Pancreas (tissue), 10 donors: ENCODE results near the gene MYLK. TPM values are rescaled to one million over a fixed set of nuclear protein-coding genes. Genes with fewer than 3 reads are reported as not detected.
"Not testable (repeated sequence)": the region's sequence is repeated elsewhere in the genome, so short reads cannot be mapped to it uniquely, and the experiment has no call there.

Experiments
- ATAC-seq, 4 donors: fragments of 200-7000 bp; cut with Tn5 transposase; one replicate each; pipeline versions ENCODE4 v1.8.0 to v1.9.1; 2020; ENCODE audit warnings: mild to moderate bottlenecking in 4 of 4, moderate library complexity in 4 of 4
- DNase-seq, 6 donors: peaks; one replicate each; pipeline ENCODE4 v3.0.0-alpha.2; 2020
- FAIRE-seq: peaks from 2 replicates; lab custom pipeline; 2012; peaks lifted over from hg19 to GRCh38; lab: Jason Lieb, UNC
- H3K27ac ChIP-seq, 4 donors: fragments of 200-600 bp; sonication (generic); 1 replicate in 3 of 4; 2 replicates in 1 of 4; pipeline versions ENCODE4 v1.5.0 to v1.8.0; 2020
- H3K27me3 ChIP-seq, 4 donors: fragments of 200-600 bp; one replicate each; pipeline ENCODE4 v1.8.0; 2021
- H3K36me3 ChIP-seq, 3 donors: fragments of 200-600 bp; sonication (generic) in 1 of 3; one replicate each; pipeline versions ENCODE4 v1.5.0 to v1.8.0; 2020 to 2021
- H3K4me1 ChIP-seq, 3 donors: fragments of 200-600 bp; one replicate each; pipeline ENCODE4 v1.8.0; 2021
- H3K4me3 ChIP-seq, 4 donors: fragments of 200-600 bp; sonication (generic) in 2 of 4; one replicate each; pipeline versions ENCODE4 v1.5.0 to v1.8.0; 2020 to 2021
- H3K9me3 ChIP-seq, 4 donors: fragments of 200-600 bp; one replicate each; pipeline ENCODE4 v1.8.0; 2021
- WGBS, 2 donors: extraction: QIAGEN DNeasy Blood & Tissue Kit; methylation state at CpG; one replicate each; pipeline ENCODE4 v1.1.7; 2013; 5-methylcytosine and 5-hydroxymethylcytosine counted together
- intact Hi-C, 3 donors: fragments of 100-400 bp; cut with DNase I; formaldehyde crosslinking; loops; one replicate each; pipeline versions ENCODE4 v1.11.1 to v1.14.2; 2022
- polyA plus RNA-seq, 2 donors: library from polyadenylated mRNA; stranded (reverse); fragments of 200-250 nt; gene quantifications; one replicate each; pipeline ENCODE4 v1.2.3, GENCODE V29; 2013
- total RNA-seq, 6 donors: library from RNA; stranded (reverse); fragmentation: NEBNext Ultra II Directional in 4 of 6; extraction: Animal tissue kit (Norgen Biotek cat#: 25700) in 4 of 6; gene quantifications; one replicate each; pipeline versions ENCODE4 v1.2.1 to v1.2.4, GENCODE V29; 2021 to 2023
- TF ChIP-seq, protein P1 (sequence below), 4 donors: fragments of 200-600 bp; sonication (generic) in 3 of 4; IDR thresholded peaks; one replicate each; pipeline versions ENCODE4 v1.5.0 to v1.8.0; 2021; ENCODE audit warnings: antibody characterized with exemption in 4 of 4
- donor health status: healthy with polysubstance abuse.
- donor health status: DM: no; HTN: no; CAD: no; lungs with moderate emphysema.
- donor health status: DM: no; HTN: no; CAD: no.
- donor health status: control.
- donor health status: control.
- donor health status: Bipolar disorder and iron deficiency.
- donor health status: DM: yes; HTN: yes; CAD: no.
- donor health status: DM: no; HTN: no; CAD: no.
- donor health status: DM: no; HTN: no; CAD: no.
- donor health status: DM: yes; HTN: yes; CAD: no.

Gene MYLK
- total and polyA plus RNA-seq, 8 donors, result 3.1 to 12.0 (median 6.7) TPM

- H3K27me3 ChIP-seq, result no peaks in the 10 kb centered on the region
- no peak for FAIRE-seq
- intact Hi-C loops, result no loop called here
- WGBS, 2 donors, result 81 to 87% methylated on average over 2 of the region's 2 CpGs
- H3K36me3 ChIP-seq, result no peaks in the 10 kb centered on the region
- ATAC-seq, result no peak
- no peaks in the 10 kb centered on the region for H3K4me1 ChIP-seq
- no peaks in the 10 kb centered on the region for H3K9me3 ChIP-seq
- no peak overlapping the region for H3K27ac ChIP-seq
- TF ChIP-seq, protein P1, sequence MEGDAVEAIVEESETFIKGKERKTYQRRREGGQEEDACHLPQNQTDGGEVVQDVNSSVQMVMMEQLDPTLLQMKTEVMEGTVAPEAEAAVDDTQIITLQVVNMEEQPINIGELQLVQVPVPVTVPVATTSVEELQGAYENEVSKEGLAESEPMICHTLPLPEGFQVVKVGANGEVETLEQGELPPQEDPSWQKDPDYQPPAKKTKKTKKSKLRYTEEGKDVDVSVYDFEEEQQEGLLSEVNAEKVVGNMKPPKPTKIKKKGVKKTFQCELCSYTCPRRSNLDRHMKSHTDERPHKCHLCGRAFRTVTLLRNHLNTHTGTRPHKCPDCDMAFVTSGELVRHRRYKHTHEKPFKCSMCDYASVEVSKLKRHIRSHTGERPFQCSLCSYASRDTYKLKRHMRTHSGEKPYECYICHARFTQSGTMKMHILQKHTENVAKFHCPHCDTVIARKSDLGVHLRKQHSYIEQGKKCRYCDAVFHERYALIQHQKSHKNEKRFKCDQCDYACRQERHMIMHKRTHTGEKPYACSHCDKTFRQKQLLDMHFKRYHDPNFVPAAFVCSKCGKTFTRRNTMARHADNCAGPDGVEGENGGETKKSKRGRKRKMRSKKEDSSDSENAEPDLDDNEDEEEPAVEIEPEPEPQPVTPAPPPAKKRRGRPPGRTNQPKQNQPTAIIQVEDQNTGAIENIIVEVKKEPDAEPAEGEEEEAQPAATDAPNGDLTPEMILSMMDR (IDR thresholded peaks at IDR 0.05), result no peak
- no peak for DNase-seq
- H3K4me3 ChIP-seq, result no peak overlapping the region
These were observed 145.0 kb downstream of the MYLK start for GRCh38 chr3:123739106-123739505.

DNA sequence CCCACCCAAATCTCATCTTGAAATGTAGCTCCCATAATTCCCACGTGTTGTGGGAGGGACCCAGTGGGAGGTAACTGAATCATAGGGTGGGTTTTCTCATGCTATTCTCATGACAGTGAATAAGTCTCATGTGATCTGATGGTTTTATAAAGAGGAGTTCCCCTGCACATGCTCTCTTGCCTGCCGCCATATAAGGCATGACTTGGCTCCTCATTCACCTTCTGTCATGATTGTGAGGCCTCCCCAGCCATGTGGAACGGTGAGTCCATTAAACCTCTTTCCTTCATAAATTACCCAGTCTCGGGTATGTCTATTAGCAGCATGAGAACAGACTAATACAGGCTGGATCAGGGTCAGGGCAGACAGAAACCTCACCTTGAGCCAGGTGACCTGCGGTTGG is 145.6 kb downstream of the MYLK start:
- ATAC-seq, H3K4me1 ChIP-seq, H3K36me3 ChIP-seq, intact Hi-C loops, H3K9me3 ChIP-seq, H3K27me3 ChIP-seq, H3K4me3 ChIP-seq, DNase-seq, H3K27ac ChIP-seq, FAIRE-seq: not testable (repeated sequence)
- 86 to 90% methylated on average over 5 of the region's 5 CpGs for WGBS, 2 donors

- FAIRE-seq (no peak), DNase-seq (no peak), ATAC-seq (peak in 1 of 4 donors; percentile 23)
- intact Hi-C loops, result no loop called here
- TF ChIP-seq, protein P1 (IDR thresholded peaks at IDR 0.05), result no peak
- no peaks in the 10 kb centered on the region for H3K36me3 ChIP-seq
- H3K9me3 ChIP-seq, result no peaks in the 10 kb centered on the region
- H3K4me1 ChIP-seq, result no peaks in the 10 kb centered on the region
- WGBS, 2 donors, result 84 to 86% methylated on average over 14 of the region's 14 CpGs
- H3K4me3 ChIP-seq, result no peak overlapping the region
- H3K27me3 ChIP-seq, result no peaks in the 10 kb centered on the region
- H3K27ac ChIP-seq, result no peak overlapping the region
These were observed 147.0 kb downstream of the MYLK start for GRCh38 chr3:123737168-123737567.

- Histone ChIP-seq H3K4me3 (no peak overlapping the region), H3K4me1 (no peaks in the 10 kb centered on the region), H3K9me3 (no peaks in the 10 kb centered on the region), H3K27ac (no peak overlapping the region), H3K36me3 (no peaks in the 10 kb centered on the region), H3K27me3 (no peaks in the 10 kb centered on the region)
- FAIRE-seq (no peak), ATAC-seq (no peak), DNase-seq (no peak)
- TF ChIP-seq, protein P1 (IDR thresholded peaks at IDR 0.05), result no peak
- intact Hi-C loops, result no loop called here
- 60 to 61% methylated on average over 2 of the region's 2 CpGs for WGBS, 2 donors
These were observed 148.7 kb downstream of the MYLK start for GRCh38 chr3:123735456-123735855.

DNA sequence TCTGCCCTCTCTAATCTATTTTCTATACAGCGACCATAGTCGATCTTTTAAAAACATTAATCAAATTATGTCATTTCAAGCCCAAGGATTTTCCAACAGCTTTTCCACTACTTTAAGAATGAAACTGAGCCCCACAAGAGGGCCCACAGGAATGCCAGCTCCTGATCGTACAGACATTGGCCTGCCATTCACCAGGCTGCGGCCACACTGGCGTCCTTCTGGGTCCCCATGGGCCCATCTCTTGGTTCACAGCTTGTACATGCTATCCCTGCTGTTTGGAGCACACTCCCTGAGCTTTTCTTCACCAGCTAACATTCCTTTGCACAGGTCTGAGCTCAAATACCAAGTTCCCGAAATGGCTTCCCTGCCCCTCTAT is 149.6 kb downstream of the MYLK start:
- no peak for DNase-seq
- no peak for FAIRE-seq
- Histone ChIP-seq H3K4me3 (no peak overlapping the region), H3K27me3 (no peaks in the 10 kb centered on the region), H3K9me3 (no peaks in the 10 kb centered on the region), H3K36me3 (no peaks in the 10 kb centered on the region), H3K27ac (no peak overlapping the region), H3K4me1 (no peaks in the 10 kb centered on the region)
- 53 to 54% methylated on average over 6 of the region's 6 CpGs for WGBS, 2 donors
- intact Hi-C loops, result no loop called here
- no peak for ATAC-seq
- TF ChIP-seq, protein P1 (IDR thresholded peaks at IDR 0.05), result no peak
